PFSK-1 (cell line): ENCODE measurements around the gene TFF2.

ENCODE experiments used
- FOXP2 ChIP-seq: optimal IDR thresholded peaks from 2 replicates; pipeline ENCODE3; 2011; ENCODE audit warnings: borderline replicate concordance, control low read depth, inconsistent platforms; ENCODE audit not compliant: insufficient read depth; ENCODE audit errors: extremely low read length, extremely low read depth
- POLR2AphosphoS5 ChIP-seq: IDR thresholded peaks from 2 replicates; pipeline ENCODE4 v1.6.1; 2012; ENCODE audit warnings: low read depth, mild to moderate bottlenecking, control low read depth, low read length, moderate library complexity
- SIN3A ChIP-seq: IDR thresholded peaks from 2 replicates; pipeline ENCODE4 v1.6.1; 2012; ENCODE audit warnings: mild to moderate bottlenecking, low read length, moderate library complexity, borderline replicate concordance; ENCODE audit not compliant: insufficient read depth
- TAF1 ChIP-seq: IDR thresholded peaks from 2 replicates; pipeline ENCODE4 v1.6.1; 2012; ENCODE audit warnings: low read length, control low read depth, borderline replicate concordance; ENCODE audit not compliant: insufficient read depth
- TF ChIP-seq, protein P1 (sequence below), 2 experiments: IDR thresholded peaks; 2 replicates each; pipeline versions ENCODE4 v1.6.1 to v1.8.0; 2011 to 2012; ENCODE audit warnings: low read depth in 2 of 2, low read length in 2 of 2, control low read depth in 1 of 2, inconsistent platforms in 1 of 2, mild to moderate bottlenecking in 1 of 2, moderate library complexity in 1 of 2; ENCODE audit not compliant: insufficient read depth in 1 of 2

The TFF2 gene

DNA sequence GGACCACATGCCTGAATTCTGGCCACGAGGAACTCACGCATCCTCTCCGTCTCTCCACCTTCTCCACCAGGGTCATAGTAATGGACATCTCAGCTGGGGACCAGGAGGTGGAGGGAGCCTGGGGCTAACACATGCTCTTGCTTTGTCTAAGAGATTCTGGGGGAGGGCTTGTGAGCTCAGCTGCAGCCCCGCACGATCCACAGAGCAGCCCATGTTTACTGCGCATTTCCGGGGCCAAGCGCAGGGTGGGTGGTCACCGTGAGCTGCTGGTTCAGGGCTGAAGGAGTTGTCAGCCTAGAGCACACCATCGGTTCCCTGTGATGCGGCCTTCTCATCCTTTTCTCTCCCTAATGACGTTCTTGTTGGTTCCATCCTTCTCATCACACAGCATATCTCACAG is 7.5 kb upstream of the TFF2 start:
- TF ChIP-seq FOXP2 (no peak), POLR2AphosphoS5 (no peak), TAF1 (no peak), SIN3A (no peak)
- TF ChIP-seq, protein P1, sequence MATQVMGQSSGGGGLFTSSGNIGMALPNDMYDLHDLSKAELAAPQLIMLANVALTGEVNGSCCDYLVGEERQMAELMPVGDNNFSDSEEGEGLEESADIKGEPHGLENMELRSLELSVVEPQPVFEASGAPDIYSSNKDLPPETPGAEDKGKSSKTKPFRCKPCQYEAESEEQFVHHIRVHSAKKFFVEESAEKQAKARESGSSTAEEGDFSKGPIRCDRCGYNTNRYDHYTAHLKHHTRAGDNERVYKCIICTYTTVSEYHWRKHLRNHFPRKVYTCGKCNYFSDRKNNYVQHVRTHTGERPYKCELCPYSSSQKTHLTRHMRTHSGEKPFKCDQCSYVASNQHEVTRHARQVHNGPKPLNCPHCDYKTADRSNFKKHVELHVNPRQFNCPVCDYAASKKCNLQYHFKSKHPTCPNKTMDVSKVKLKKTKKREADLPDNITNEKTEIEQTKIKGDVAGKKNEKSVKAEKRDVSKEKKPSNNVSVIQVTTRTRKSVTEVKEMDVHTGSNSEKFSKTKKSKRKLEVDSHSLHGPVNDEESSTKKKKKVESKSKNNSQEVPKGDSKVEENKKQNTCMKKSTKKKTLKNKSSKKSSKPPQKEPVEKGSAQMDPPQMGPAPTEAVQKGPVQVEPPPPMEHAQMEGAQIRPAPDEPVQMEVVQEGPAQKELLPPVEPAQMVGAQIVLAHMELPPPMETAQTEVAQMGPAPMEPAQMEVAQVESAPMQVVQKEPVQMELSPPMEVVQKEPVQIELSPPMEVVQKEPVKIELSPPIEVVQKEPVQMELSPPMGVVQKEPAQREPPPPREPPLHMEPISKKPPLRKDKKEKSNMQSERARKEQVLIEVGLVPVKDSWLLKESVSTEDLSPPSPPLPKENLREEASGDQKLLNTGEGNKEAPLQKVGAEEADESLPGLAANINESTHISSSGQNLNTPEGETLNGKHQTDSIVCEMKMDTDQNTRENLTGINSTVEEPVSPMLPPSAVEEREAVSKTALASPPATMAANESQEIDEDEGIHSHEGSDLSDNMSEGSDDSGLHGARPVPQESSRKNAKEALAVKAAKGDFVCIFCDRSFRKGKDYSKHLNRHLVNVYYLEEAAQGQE (IDR thresholded peaks at IDR 0.05; ENCODE audit: insufficient read depth in 1 of 2, low read depth in 2 of 2, low read length in 2 of 2) = no peak

DNA sequence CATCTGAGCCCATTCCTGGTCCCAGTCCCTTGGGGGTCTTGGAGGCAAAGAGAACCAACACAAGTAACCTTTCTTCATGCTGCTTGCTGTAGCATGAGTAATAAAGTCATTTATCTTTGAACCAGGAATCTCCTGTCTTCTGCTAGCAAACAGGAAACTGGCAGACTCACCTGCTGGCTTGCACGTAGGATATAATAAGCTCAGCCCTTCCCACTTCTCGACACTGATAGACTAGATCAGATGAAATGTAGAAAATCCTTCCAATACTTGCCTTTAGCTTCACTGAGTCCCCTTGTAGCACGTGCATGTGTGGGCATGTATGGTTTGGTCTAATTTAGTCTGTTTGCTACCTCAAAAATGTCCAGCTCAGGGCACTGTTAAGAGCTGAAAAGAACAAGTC is 6.5 kb upstream of the TFF2 start:
- TF ChIP-seq POLR2AphosphoS5 (no peak), SIN3A (no peak), TAF1 (no peak), FOXP2 (no peak)
- TF ChIP-seq, protein P1 (IDR thresholded peaks at IDR 0.05; ENCODE audit: insufficient read depth in 1 of 2, low read depth in 2 of 2, low read length in 2 of 2) = no peak

- TF ChIP-seq SIN3A (no peak), POLR2AphosphoS5 (no peak), FOXP2 (no peak), TAF1 (no peak)
- TF ChIP-seq, protein P1 (IDR thresholded peaks at IDR 0.05; ENCODE audit: insufficient read depth in 1 of 2, low read depth in 2 of 2, low read length in 2 of 2) = no peak
Measured at GRCh38 chr21:42356650-42357049, 5.9 kb upstream of the TFF2 start.

DNA sequence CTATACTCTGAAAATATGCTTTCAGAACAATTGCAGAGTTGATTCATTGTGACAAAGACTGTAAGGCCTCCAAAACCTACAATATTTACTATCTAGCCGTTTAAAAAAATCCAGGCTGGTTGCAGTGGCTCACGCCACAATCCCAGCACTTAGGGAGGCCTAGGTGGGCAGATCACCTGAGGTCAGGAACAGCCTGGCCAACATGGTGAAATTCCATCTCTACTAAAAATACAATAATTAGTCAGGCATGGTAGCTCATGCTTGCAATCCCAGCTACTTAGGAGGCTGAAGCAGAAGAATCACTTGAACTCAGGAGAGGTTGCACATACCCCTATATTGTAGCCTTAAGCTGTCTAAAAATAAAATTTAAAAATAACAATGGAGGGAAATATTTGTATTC is 5.3 kb upstream of the TFF2 start:
- no peak for TF ChIP-seq TAF1
- TF ChIP-seq, protein P1 (IDR thresholded peaks at IDR 0.05; ENCODE audit: insufficient read depth in 1 of 2, low read depth in 2 of 2, low read length in 2 of 2) = no peak
- TF ChIP-seq FOXP2 = no peak
- TF ChIP-seq SIN3A = no peak
- no peak for TF ChIP-seq POLR2AphosphoS5

- TF ChIP-seq FOXP2 (no peak), TAF1 (no peak), POLR2AphosphoS5 (no peak), SIN3A (no peak)
- TF ChIP-seq, protein P1 (IDR thresholded peaks at IDR 0.05; ENCODE audit: insufficient read depth in 1 of 2, low read depth in 2 of 2, low read length in 2 of 2) = no peak
Measured at GRCh38 chr21:42353623-42354022, 2.8 kb upstream of the TFF2 start.
